H1 (cell line): ENCODE results near the gene ANKS1B. TPM values are rescaled to one million over a fixed set of nuclear protein-coding genes. Genes with fewer than 3 reads are reported as not detected.

Experiments used
- BACH1 ChIP-seq: IDR thresholded peaks from 2 replicates; pipeline ENCODE4 v1.6.1; 2012; ENCODE audit warnings: low read length, improper control_type of control experiment
- E2F6 ChIP-seq: IDR thresholded peaks from 2 replicates; pipeline ENCODE4 v1.6.1; 2012; ENCODE audit warnings: inconsistent platforms
- EP300 ChIP-seq, 2 experiments: IDR thresholded peaks; 1 replicate in 1 of 2; 2 replicates in 1 of 2; pipeline ENCODE4 v1.6.1; 2011 to 2012; ENCODE audit warnings: low read depth in 2 of 2, low read length in 2 of 2, mild to moderate bottlenecking in 2 of 2, borderline replicate concordance in 1 of 2, inconsistent platforms in 1 of 2, moderate library complexity in 1 of 2
- polyA plus RNA-seq, 7 experiments: library from polyadenylated mRNA; depleted of rRNA in 3 of 7; stranded (reverse) in 5 of 7; unstranded in 2 of 7; fragments of >200 nt in 5 of 7; fragments of 200-250 nt in 2 of 7; gene quantifications; 1 replicate in 5 of 7; 2 replicates in 1 of 7; 4 replicates in 1 of 7; pipeline versions ENCODE4 v1.2.1 to v1.2.3, GENCODE V29; 2011 to 2013; ENCODE audit warnings: missing spikeins in 2 of 7, mixed read lengths in 2 of 7
- total RNA-seq: library from RNA; stranded (reverse); fragmentation: NEBNext Ultra II Directional; extraction: Animal tissue kit (Norgen Biotek cat#: 25700); gene quantifications from 2 replicates; pipeline ENCODE4 v1.2.1, GENCODE V29; 2021

The ANKS1B gene
- total and polyA plus RNA-seq, 2 of the 8 experiments (the other 6 are each of a cell fraction or from before 2014, with no cell fraction given): 2.7 to 6.1 TPM

- TF ChIP-seq E2F6 (no peak), EP300 (IDR thresholded peaks at IDR 0.05; ENCODE audit: borderline replicate concordance in 1 of 2, low read depth in 2 of 2, low read length in 2 of 2) (no peak), BACH1 (no peak)
- TF ChIP-seq, all 59 proteins: peak for 0
Measured at GRCh38 chr12:99966429-99966828, 18.3 kb downstream of the ANKS1B start (continued).
